Measurements from ENCODE around the gene SCP2.

The SCP2 gene

GRCh38 chr1:53046930-53047329, 119.9 kb downstream of the SCP2 start:
- no peak for DNase-seq

DNA sequence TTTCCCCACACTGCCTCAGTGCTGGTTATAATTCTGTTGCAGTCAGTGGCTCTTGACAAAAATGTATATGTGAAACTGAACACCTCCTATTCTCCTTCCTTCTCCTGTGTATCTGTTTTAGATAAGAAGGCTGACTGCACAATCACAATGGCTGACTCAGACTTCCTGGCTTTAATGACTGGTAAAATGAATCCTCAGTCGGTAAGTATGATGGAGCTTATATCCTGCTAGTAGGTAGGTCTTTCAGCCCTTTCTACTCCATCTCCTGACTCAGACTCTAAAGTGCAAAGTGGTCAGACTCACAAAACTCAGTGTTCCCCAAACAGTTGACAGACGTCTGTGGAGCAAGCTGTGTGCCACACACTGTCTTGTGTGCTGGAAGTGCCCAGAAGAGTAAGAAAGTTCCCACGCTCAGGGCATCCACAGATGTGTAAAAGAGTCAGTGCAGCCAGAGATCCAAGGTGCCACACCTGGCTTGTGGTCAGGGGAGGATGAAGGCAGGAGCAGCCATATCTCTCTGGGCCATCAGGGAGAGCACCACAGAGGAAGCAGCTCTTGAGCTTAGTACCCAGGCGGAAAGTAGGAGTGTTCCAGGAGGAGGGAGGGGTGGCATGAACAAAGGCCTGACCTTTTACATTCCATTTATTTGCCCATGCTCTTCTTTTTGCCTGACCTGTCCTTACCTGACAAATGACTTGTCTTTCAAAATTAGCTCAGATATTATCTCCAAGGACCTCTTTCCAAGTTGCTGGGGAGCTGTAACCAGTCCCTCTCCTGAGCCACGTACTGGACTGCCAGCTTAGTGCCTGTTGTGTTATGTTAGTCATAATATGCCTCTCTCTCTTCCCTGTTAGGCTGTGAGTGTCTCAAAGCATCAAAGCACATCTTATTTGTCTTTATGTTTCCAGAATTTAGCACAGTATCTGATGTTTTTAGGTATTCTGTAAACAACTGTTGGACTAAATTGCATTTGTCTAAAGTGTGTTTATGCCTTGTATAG, 121.0 kb downstream of the SCP2 start:
- peak; percentile 21 for DNase-seq

- DNase-seq: no peak
Measured at GRCh38 chr1:53048960-53049573, 122.0 kb downstream of the SCP2 start.

GRCh38 chr1:53049574-53049967, 122.5 kb downstream of the SCP2 start:
- no peak for DNase-seq

DNA sequence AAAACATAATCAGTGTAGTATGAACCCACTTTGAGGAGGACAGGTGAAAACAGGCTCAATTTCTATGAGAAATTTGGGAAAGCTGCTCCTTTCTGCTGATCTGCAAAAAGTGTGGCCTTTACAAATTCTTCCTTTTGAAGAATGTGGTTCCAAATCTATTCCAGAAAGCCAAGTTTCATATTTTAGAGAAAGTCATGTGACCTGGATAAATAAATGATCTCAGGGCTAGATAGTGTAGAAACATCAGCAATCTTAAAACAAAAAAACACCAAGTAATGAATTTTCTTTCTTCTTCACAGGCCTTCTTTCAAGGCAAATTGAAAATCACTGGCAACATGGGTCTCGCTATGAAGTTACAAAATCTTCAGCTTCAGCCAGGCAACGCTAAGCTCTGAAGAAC, 123.2 kb downstream of the SCP2 start:
- no peak for DNase-seq

DNA sequence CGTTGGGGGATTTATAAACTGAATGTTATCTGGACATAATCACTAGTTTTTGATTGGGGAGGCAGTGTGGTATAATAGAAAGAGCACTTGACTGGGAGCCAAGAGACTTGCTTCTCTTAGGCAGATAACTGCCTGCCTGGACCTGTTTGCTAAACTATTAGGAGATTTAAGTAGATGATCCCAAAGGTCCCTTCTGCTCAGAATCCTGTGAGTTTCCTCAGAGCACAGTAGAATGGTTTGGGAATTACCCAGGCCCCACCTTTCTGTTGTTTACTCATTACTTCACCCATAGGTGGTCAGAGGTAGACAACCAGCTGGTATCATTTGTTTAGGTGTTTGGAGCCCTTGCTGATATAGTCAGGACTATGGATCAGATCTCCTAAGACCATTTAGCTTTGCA, 124.6 kb downstream of the SCP2 start:
- no peak for DNase-seq

- DNase-seq: no peak
Measured at GRCh38 chr1:53057127-53057526, 130.1 kb downstream of the SCP2 start.

- peak; percentile 20 for DNase-seq
Measured at GRCh38 chr1:53060579-53060978, 133.5 kb downstream of the SCP2 start.

GRCh38 chr1:53061123-53061858, 134.2 kb downstream of the SCP2 start:
- no peak for DNase-seq

GRCh38 chr1:53061859-53062707, 135.0 kb downstream of the SCP2 start, which contains the start of gene PODN:
TSS of gene PODN (plus strand) at chr1:53062213. CDS start at chr1:53069856, 7,643 bp downstream.
- no peak for DNase-seq

GRCh38 chr1:53062708-53063591, 135.9 kb downstream of the SCP2 start:
- no peak for DNase-seq

DNA sequence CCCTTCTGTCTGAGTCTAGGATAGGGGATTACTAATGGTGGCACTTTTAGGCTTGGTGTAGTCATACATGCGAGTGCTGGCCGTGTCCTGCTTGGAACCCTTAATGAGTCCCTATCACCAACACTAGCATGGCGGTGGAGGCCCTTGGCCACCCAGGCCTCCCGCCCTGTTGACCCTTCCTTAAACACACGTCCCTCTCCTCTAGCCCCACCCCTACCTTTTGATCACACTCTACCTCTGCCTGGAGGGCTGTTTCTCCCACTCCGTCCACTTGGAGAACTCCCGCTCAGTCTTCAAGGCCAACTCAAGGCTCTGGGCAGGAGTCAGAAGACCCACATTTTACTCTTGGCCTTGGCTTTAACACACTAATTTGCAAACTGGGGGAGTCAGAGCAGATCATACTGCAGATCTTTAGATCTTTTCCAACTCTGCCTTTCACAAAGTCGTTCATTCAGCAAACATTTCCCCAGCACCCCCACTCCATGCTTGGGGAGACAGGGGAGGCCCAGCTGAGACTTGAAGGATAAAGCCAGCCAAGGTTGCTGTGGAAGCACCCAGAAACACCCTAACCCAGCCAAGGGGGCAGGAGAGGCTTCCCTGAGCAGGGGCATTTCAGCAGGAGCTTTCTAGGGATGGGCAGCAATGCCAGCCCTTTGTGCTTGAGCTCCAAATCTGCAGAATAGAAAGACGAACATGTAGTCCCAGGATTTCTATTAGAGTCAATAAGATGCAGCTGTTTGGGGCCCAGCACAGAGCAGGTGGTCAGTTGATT, 136.9 kb downstream of the SCP2 start:
- DNase-seq: no peak

DNA sequence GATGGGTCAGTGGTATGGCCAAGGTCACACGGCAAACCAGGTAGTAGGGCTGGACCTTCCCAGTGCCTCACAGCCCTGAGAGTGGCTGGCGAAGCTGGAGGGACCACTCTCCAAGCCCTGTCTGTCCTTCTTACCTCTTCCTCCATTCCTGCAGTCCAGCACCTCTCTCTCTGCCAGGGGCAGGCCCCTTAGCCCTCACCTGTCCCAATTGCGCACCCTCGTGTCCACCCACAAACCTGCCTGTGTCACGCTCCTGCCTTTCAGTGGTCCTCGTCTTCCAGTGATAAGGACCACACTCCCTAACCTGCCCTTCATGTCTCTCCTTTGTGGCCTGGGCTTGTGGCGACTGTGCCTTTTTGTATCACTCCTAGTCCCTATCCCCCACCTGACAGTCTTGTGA, 138.3 kb downstream of the SCP2 start:
- no peak for DNase-seq

GRCh38 chr1:53066488-53066887, 139.4 kb downstream of the SCP2 start:
- no peak for DNase-seq

DNA sequence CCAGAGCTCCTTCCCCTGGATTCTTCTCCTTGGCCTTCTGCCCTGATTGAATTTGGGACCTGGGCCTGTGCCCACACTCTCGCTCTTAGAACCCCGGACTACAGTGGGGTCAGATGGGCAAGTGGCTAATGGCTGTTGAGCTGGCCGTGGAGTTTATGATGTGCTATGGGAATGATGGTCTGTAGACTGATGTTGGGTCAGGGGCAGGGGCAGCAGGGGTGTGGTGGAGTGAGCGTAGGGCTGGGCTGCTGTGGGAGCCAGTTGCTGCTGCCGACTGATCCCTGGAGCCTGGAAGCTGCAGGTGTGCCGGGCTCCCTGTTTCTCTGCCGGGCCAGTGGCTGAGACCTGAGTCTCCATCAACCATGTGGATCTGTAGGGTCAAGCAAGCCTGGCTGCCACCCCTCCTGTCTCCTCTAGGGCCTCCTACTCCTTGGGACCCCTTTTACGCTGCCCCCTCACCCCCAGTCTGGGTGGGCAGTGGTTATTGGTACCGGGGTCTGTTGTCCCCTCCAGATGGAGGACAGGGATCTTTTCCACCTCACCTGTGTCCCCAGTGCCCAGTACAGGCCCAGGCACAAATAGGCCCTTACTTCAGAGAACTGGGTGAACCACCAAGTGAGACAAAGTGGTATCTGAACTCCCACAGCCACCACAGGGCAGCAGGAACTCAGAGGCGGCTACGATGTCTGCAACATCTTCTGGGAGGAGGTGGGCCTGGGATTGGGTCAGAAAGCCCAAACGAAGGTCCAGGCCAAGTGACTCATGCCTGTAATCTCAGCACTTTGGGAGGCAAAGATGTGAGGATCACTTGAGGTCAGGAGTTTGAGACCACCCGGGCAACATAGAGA, 140.0 kb downstream of the SCP2 start:
- DNase-seq: no peak

- DNase-seq: no peak
Measured at GRCh38 chr1:53067886-53068285, 140.8 kb downstream of the SCP2 start.

DNA sequence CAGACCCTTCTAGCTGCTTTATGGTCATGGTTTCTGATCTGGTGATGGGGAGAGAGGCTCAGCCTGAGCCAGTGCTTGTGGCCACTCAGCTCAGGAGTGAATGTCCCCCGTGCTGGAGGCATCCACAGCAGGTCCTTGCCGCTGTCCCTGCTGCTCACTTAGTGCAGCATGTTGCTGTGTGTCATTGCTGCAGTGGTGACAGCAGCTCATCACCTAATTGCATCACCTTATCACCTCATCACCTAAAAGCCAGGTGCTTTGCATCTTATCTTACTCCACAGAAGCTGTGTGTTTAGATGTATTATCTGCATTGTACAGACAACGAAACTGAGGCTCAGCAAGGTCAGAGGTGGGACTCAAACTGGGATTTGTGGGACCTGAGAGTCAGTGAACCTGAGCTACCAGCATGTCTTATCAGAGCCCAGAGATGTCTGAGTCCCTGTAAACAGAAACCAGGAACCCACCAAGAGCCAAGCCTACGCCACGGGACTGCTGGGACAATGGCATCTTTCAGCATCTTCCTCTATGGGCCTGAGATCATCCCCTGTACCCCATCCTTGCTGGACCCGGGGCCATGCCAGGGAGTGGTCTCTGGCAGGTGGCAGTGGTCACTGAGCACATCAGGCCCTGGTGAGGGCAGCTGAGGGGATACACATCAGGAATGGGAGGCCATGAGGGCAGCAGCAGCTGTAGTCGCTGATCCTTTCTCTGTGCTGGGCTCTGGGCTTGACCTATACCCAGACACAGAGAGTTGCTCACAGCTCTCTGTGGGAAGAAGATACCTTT, 141.4 kb downstream of the SCP2 start:
- no peak for DNase-seq

DNA sequence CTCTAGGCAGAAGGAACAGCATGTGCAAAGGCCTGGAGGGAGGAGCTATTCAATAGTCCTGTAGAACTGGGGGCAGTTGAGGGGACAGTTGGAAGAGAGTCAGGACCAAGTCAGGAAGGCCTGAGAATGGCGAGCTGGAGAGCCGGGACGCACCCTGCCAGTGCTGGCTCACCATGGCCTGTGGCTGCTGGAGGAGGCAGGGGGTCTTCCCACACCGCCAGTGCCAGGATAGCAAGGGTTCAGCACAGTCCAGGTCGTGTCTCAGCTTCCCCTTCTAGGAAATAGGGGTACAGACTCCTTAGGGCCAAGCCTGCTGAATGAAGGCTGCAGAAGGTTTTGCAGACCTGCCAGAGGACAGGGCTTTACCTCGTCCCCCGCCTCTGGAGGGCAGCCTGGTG, 142.2 kb downstream of the SCP2 start:
- no peak for DNase-seq

Data from HCEC 1CT (cell line).